Measurements from ENCODE around the gene DDR2. TPM values are rescaled to one million over a fixed set of nuclear protein-coding genes. Genes with fewer than 3 reads are reported as not detected.

DDR2 gene
- polyA plus RNA-seq, 1 of the 3 experiments (the other 2 are of a cell fraction): 34.0 TPM

- Histone ChIP-seq H3K4me2 (peak overlapping the region; percentile 36), H3K9me3 (no peaks in the 10 kb centered on the region), H4K20me1 (ENCODE audit: insufficient read depth) (peaks cover 52% of the 10 kb centered on the region), H3K9ac (no peak overlapping the region), H3K36me3 (replicated peaks in 1 of 2; ENCODE audit: control insufficient read depth in 1 of 2, insufficient read depth in 2 of 2, low read length in 1 of 2) (peaks cover 17 to 44% of the 10 kb centered on the region in 2 experiments), H3K27me3 (ENCODE audit: insufficient read depth) (no peaks in the 10 kb centered on the region), H3K9me2 (no peaks in the 10 kb centered on the region), H3K4me1 (ENCODE audit: control insufficient read depth in 1 of 2, insufficient read depth in 2 of 2, low read depth in 1 of 2, low read length in 1 of 2) (peaks cover 26 to 33% of the 10 kb centered on the region in 2 experiments), H3K79me2 (ENCODE audit: insufficient read depth) (peaks cover 95% of the 10 kb centered on the region), H3F3A (replicated peaks; ENCODE audit: insufficient read depth) (peaks cover 4% of the 10 kb centered on the region), H2AFZ (ENCODE audit: low read depth) (no peak overlapping the region), H3K27ac (ENCODE audit: low read depth in 2 of 2, low read length in 1 of 2) (peak overlapping the region; percentile 47 to 77), H3K4me3 (ENCODE audit: low read depth in 2 of 2, low read length in 1 of 2) (no peak overlapping the region)
- no peak for TF ChIP-seq GABPA (IDR thresholded peaks at IDR 0.05; ENCODE audit: low read depth)
- 87% methylated on average over 4 of the region's 4 CpGs for WGBS (ENCODE audit: low lambda C conversion rate)
- CTCF ChIA-PET: no interaction called here
- POLR2A ChIA-PET: no interaction called here
- DNase-seq: no peak
Measured at GRCh38 chr1:162709132-162709860, 77.0 kb downstream of the DDR2 start.

GRCh38 chr1:162709870-162710269 lies 77.6 kb downstream of the DDR2 start:
- Histone ChIP-seq H3K9ac (no peak overlapping the region), H3K36me3 (replicated peaks in 1 of 2; ENCODE audit: control insufficient read depth in 1 of 2, insufficient read depth in 2 of 2, low read length in 1 of 2) (peaks cover 13 to 43% of the 10 kb centered on the region in 2 experiments), H3K4me1 (ENCODE audit: control insufficient read depth in 1 of 2, insufficient read depth in 2 of 2, low read depth in 1 of 2, low read length in 1 of 2) (peaks cover 26 to 28% of the 10 kb centered on the region in 2 experiments), H3K4me3 (ENCODE audit: low read depth in 2 of 2, low read length in 1 of 2) (no peak overlapping the region), H3K27me3 (ENCODE audit: insufficient read depth) (no peaks in the 10 kb centered on the region), H3K79me2 (ENCODE audit: insufficient read depth) (peaks cover 95% of the 10 kb centered on the region), H3F3A (replicated peaks; ENCODE audit: insufficient read depth) (peaks cover 4% of the 10 kb centered on the region), H2AFZ (ENCODE audit: low read depth) (no peak overlapping the region), H4K20me1 (ENCODE audit: insufficient read depth) (peaks cover 58% of the 10 kb centered on the region), H3K9me2 (no peaks in the 10 kb centered on the region), H3K9me3 (no peaks in the 10 kb centered on the region), H3K4me2 (peak overlapping the region; percentile 36), H3K27ac (ENCODE audit: low read depth in 2 of 2, low read length in 1 of 2) (peak overlapping the region; percentile 47 to 77)
- ChIA-PET POLR2A (no interaction called here), CTCF (no interaction called here)
- WGBS (ENCODE audit: low lambda C conversion rate): 11% methylated on average over 1 of the region's 1 CpG
- no peak for DNase-seq
- TF ChIP-seq FOSL2 (IDR thresholded peaks at IDR 0.05; ENCODE audit: borderline replicate concordance, low read depth) (no peak), REST (IDR thresholded peaks at IDR 0.05; ENCODE audit: low read depth, low read length) (no peak), MXI1 (IDR thresholded peaks at IDR 0.05; ENCODE audit: low read depth, low read length) (no peak), GABPA (IDR thresholded peaks at IDR 0.05; ENCODE audit: low read depth) (no peak), PBX3 (IDR thresholded peaks at IDR 0.05) (peak; percentile 16; the same call in 1 of the 2 replicates), RAD21 (IDR thresholded peaks at IDR 0.05; ENCODE audit: low read length) (no peak), MAX (IDR thresholded peaks at IDR 0.05; ENCODE audit: low read depth) (no peak), GATA2 (CRISPR knock-in tag; IDR thresholded peaks at IDR 0.05) (no peak), POLR2AphosphoS5 (IDR thresholded peaks at IDR 0.05; ENCODE audit: low read depth, low read length) (no peak), CTCF (IDR thresholded peaks at IDR 0.05) (no peak), NFIC (IDR thresholded peaks at IDR 0.05; ENCODE audit: borderline replicate concordance) (no peak), ZBTB33 (IDR thresholded peaks at IDR 0.05; ENCODE audit: borderline replicate concordance, low read depth) (no peak), ELF1 (IDR thresholded peaks at IDR 0.05) (no peak), CHD2 (IDR thresholded peaks at IDR 0.05; ENCODE audit: low read length, partially characterized antibody) (no peak), USF2 (IDR thresholded peaks at IDR 0.05; ENCODE audit: borderline replicate concordance, low read depth, low read length) (no peak), SIN3A (IDR thresholded peaks at IDR 0.05; ENCODE audit: borderline replicate concordance, low read depth, low read length) (no peak), TCF12 (IDR thresholded peaks at IDR 0.05) (0 out of 2 replicates have a peak, but pooled peaks have one; percentile 22)
